ENCODE measurements around the gene WIZ.

The WIZ gene

GRCh38 chr19:15418579-15419412 lies 31.0 kb downstream of the WIZ start, which contains the start of gene AKAP8L (continued):
- peak; percentile 60; the same call in 1 of the 2 replicates for TF ChIP-seq AEBP2 (tag by site-specific recombination; IDR thresholded peaks at IDR 0.05; ENCODE audit: borderline replicate concordance)
- peak; percentile 15; the same call in 1 of the 2 replicates for TF ChIP-seq ZNF660 (tag by site-specific recombination; IDR thresholded peaks at IDR 0.05)
- peak; percentile 92 for TF ChIP-seq KLF17 (tag by site-specific recombination; IDR thresholded peaks at IDR 0.05)
- no peak for TF ChIP-seq ZNF529 (tag by site-specific recombination; IDR thresholded peaks at IDR 0.05; ENCODE audit: insufficient replicate concordance)
- TF ChIP-seq SP7 (tag by site-specific recombination; IDR thresholded peaks at IDR 0.05) = peak; percentile 79
- 0 out of 2 replicates have a peak, but pooled peaks have one; percentile 21 for TF ChIP-seq ZNF629 (tag by site-specific recombination; IDR thresholded peaks at IDR 0.05)
- peak; percentile 97 for TF ChIP-seq PBX3 (CRISPR knock-in tag; IDR thresholded peaks at IDR 0.05)
- TF ChIP-seq ZNF148 (tag by site-specific recombination; IDR thresholded peaks at IDR 0.05; ENCODE audit: borderline replicate concordance) = peak; percentile 31; the same call in 1 of the 2 replicates
- TF ChIP-seq ZNF223 (tag by site-specific recombination; IDR thresholded peaks at IDR 0.05) = peak; percentile 84
- TF ChIP-seq GLI2 (tag by site-specific recombination; IDR thresholded peaks at IDR 0.05; ENCODE audit: borderline replicate concordance, low read depth) = no peak
- no peak for TF ChIP-seq TSHZ1 (tag by site-specific recombination; IDR thresholded peaks at IDR 0.05; ENCODE audit: borderline replicate concordance)
- TF ChIP-seq PRDM4 (tag by site-specific recombination; IDR thresholded peaks at IDR 0.05) = 0 out of 2 replicates have a peak, but pooled peaks have one; percentile 14
- TF ChIP-seq ZNF23 (tag by site-specific recombination; IDR thresholded peaks at IDR 0.05; ENCODE audit: borderline replicate concordance) = no peak
- no peak for TF ChIP-seq MYNN (tag by site-specific recombination; IDR thresholded peaks at IDR 0.05; ENCODE audit: borderline replicate concordance)
- no peak for TF ChIP-seq ZNF521 (tag by site-specific recombination; IDR thresholded peaks at IDR 0.05)
- no peak; the same call in 1 of the 2 replicates for TF ChIP-seq KLF7 (tag by site-specific recombination; IDR thresholded peaks at IDR 0.05; ENCODE audit: borderline replicate concordance)
- TF ChIP-seq ZNF211 (tag by site-specific recombination; IDR thresholded peaks at IDR 0.05; ENCODE audit: low read depth) = no peak
- peak; percentile 70; the same call in 1 of the 2 replicates for TF ChIP-seq ZNF10 (tag by site-specific recombination; IDR thresholded peaks at IDR 0.05)
- TF ChIP-seq ZNF248 (tag by site-specific recombination; IDR thresholded peaks at IDR 0.05) = no peak
- TF ChIP-seq HIC1 (tag by site-specific recombination; IDR thresholded peaks at IDR 0.05) = peak; percentile 83
- TF ChIP-seq ZNF701 (tag by site-specific recombination; IDR thresholded peaks at IDR 0.05) = no peak

Measured in HEK293 (cell line).